Stimulated activated CD8-positive, alpha-beta memory T cell treated with anti-CD3 and anti-CD28 coated beads, Interleukin-7, amount 100 ng/mL, for 24 hours (primary cell): ENCODE results near the gene SPINK4.

Experiments used
- DNase-seq: peaks from one replicate; pipeline ENCODE4 v3.0.0-alpha.2; 2020; ENCODE audit warnings: low read depth

The SPINK4 gene

GRCh38 chr9:33291901-33292300 is 51.9 kb downstream of the SPINK4 start:
- no peak for DNase-seq

GRCh38 chr9:33293782-33294181 is 53.8 kb downstream of the SPINK4 start:
- DNase-seq = no peak

- DNase-seq = no peak
These were observed 54.9 kb downstream of the SPINK4 start for GRCh38 chr9:33294670-33295432.

GRCh38 chr9:33295571-33295970 is 55.6 kb downstream of the SPINK4 start:
- DNase-seq = no peak

- DNase-seq = no peak
These were observed 57.5 kb downstream of the SPINK4 start for GRCh38 chr9:33297432-33297831.
